Neuronal stem cell (in vitro differentiated cells): Measurements from ENCODE around the gene ERG28.

Experiments
- DNase-seq: peaks from one replicate; pipeline ENCODE4 v3.0.0-alpha.2; 2013; ENCODE audit warnings: low spot score
- H2AFZ ChIP-seq: one replicate; pipeline ENCODE4 v1.6.1; 2013; ENCODE audit warnings: mild to moderate bottlenecking, low read length, inconsistent platforms
- H2AK5ac ChIP-seq: 2 replicates; pipeline ENCODE4 v1.6.1; 2013; ENCODE audit warnings: low read depth, mild to moderate bottlenecking, inconsistent platforms, low read length, moderate library complexity, mixed read lengths
- H2BK120ac ChIP-seq: 2 replicates; pipeline ENCODE4 v1.6.1; 2013; ENCODE audit warnings: low read depth, mild to moderate bottlenecking, inconsistent platforms, low read length, moderate library complexity, mixed read lengths
- H2BK12ac ChIP-seq: one replicate; pipeline ENCODE4 v1.6.1; 2013; ENCODE audit warnings: low read length, inconsistent platforms
- H2BK15ac ChIP-seq: 2 replicates; pipeline ENCODE4 v1.6.1; 2013; ENCODE audit warnings: mild to moderate bottlenecking, low read length, inconsistent platforms, mixed read lengths
- H2BK5ac ChIP-seq: one replicate; pipeline ENCODE4 v1.6.1; 2013; ENCODE audit warnings: inconsistent platforms, mild to moderate bottlenecking, low read length, moderate library complexity
- H3K14ac ChIP-seq: one replicate; pipeline ENCODE4 v1.6.1; 2013; ENCODE audit warnings: low read length, inconsistent platforms
- H3K18ac ChIP-seq: 2 replicates; pipeline ENCODE4 v1.6.1; 2013; ENCODE audit warnings: low read length, inconsistent platforms
- H3K23ac ChIP-seq: 2 replicates; pipeline ENCODE4 v1.6.1; 2013; ENCODE audit warnings: low read depth, mild to moderate bottlenecking, mixed read lengths, low read length, inconsistent platforms; ENCODE audit not compliant: poor library complexity
- H3K27ac ChIP-seq: replicated peaks from 3 replicates; pipeline ENCODE4 v1.5.1; 2013; ENCODE audit warnings: low read length, inconsistent platforms
- H3K27me3 ChIP-seq, 3 experiments: 2 replicates each; pipeline ENCODE4 v1.6.1; 2013; ENCODE audit warnings: low read length in 3 of 3, mild to moderate bottlenecking in 2 of 3, inconsistent platforms in 1 of 3, low read depth in 1 of 3, mixed read lengths in 1 of 3, moderate library complexity in 1 of 3; ENCODE audit not compliant: control insufficient read depth in 3 of 3, insufficient read depth in 3 of 3
- H3K36me3 ChIP-seq, 2 donors: replicated peaks in 1 of 2; 2 replicates each; pipeline ENCODE4 v1.6.1; 2013; ENCODE audit warnings: low read length in 2 of 2; ENCODE audit not compliant: control insufficient read depth in 2 of 2, insufficient read depth in 2 of 2
- H3K4ac ChIP-seq: 2 replicates; pipeline ENCODE4 v1.6.1; 2013; ENCODE audit warnings: inconsistent platforms, mild to moderate bottlenecking, low read length, moderate library complexity
- H3K4me1 ChIP-seq, 2 donors: 1 replicate in 1 of 2; 2 replicates in 1 of 2; pipeline ENCODE4 v1.6.1; 2013; ENCODE audit warnings: low read length in 2 of 2, low read depth in 1 of 2; ENCODE audit not compliant: control insufficient read depth in 2 of 2, insufficient read depth in 1 of 2
- H3K4me2 ChIP-seq: one replicate; pipeline ENCODE4 v1.6.1; 2013; ENCODE audit warnings: mild to moderate bottlenecking, low read length, inconsistent platforms; ENCODE audit not compliant: insufficient read depth, poor library complexity, severe bottlenecking
- H3K4me3 ChIP-seq, 2 donors: 2 replicates each; pipeline ENCODE4 v1.5.1; 2013; ENCODE audit warnings: low read length in 2 of 2, mild to moderate bottlenecking in 2 of 2, inconsistent platforms in 1 of 2, moderate library complexity in 1 of 2
- H3K79me1 ChIP-seq: one replicate; pipeline ENCODE4 v1.6.1; 2013; ENCODE audit warnings: low read depth, mild to moderate bottlenecking, inconsistent platforms, low read length, moderate library complexity
- H3K9ac ChIP-seq: one replicate; pipeline ENCODE4 v1.6.1; 2013; ENCODE audit warnings: mild to moderate bottlenecking, low read depth, low read length, inconsistent platforms; ENCODE audit not compliant: poor library complexity
- H3K9me3 ChIP-seq, 2 donors: replicated peaks in 1 of 2; 2 replicates each; pipeline versions ENCODE3 to v1.6.1; 2013; ENCODE audit warnings: low read length in 2 of 2, mild to moderate bottlenecking in 2 of 2, inconsistent platforms in 1 of 2, low read depth in 1 of 2, mixed read lengths in 1 of 2, moderate library complexity in 1 of 2; ENCODE audit not compliant: control insufficient read depth in 2 of 2, insufficient read depth in 1 of 2
- H4K8ac ChIP-seq: one replicate; pipeline ENCODE4 v1.6.1; 2013; ENCODE audit warnings: low read depth, mild to moderate bottlenecking, inconsistent platforms, low read length, moderate library complexity
- H4K91ac ChIP-seq: one replicate; pipeline ENCODE4 v1.6.1; 2013; ENCODE audit warnings: low read length, low read depth, mild to moderate bottlenecking, inconsistent platforms; ENCODE audit not compliant: poor library complexity
- WGBS, 2 donors: extraction: QIAGEN DNeasy Blood & Tissue Kit; methylation state at CpG; one replicate each; pipeline ENCODE4 v1.1.7; 2013; ENCODE audit warnings: missing lambda C conversion rate in 2 of 2, mixed read lengths in 1 of 2; ENCODE audit not compliant: insufficient read length in 2 of 2, insufficient replicate concordance in 1 of 2; ENCODE audit errors: extremely low coverage in 2 of 2; 5-methylcytosine and 5-hydroxymethylcytosine counted together

The ERG28 gene

DNA sequence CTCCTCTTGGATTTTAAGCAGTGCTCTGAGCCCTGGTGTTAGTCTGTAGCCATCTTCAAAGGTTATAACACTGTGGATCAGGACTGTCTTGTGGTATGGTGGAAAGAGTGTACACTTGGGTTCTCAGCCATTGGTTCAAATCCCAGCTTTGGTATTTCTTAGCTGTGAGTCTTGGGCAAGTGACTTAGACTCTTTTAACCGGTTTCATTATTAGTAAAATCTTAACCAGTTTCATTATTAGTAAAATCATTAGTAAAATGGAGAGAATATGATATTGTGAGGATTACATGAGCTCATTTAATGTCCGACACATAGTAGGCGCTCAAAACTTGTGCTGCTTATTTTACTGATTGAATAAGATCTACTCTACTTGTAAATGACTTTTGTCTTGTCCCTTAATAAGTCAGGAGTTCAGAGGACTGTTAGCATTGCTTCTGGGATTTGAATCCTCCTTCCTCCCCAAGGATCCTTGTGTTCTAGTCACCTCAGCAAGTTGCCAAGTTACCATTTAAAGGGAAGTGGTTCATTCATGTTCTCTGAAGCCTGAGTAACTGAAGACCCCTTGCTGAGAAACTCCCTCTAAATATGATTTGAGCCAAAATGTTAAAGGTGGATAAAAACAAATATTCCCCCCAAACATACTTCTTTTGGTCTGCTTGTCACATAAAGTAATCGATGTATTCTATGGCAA, 12.8 kb upstream of the ERG28 start:
- peaks cover 0 to 24% of the 10 kb centered on the region in 2 donors for H3K9me3 ChIP-seq
- peak; percentile 9 for DNase-seq
- no peak overlapping the region for H2AK5ac ChIP-seq
- H3K4me2 ChIP-seq = no peak overlapping the region
- no peak overlapping the region for H3K14ac ChIP-seq
- no peak overlapping the region for H4K91ac ChIP-seq
- H3K36me3 ChIP-seq = peaks cover 10 to 68% of the 10 kb centered on the region in 2 donors
- no peak overlapping the region for H3K18ac ChIP-seq
- no peak overlapping the region for H2BK12ac ChIP-seq
- no peak overlapping the region for H3K9ac ChIP-seq
- no CpG with 5 or more reads among the region's 4 CpGs for WGBS, 2 donors
- H2AFZ ChIP-seq = no peak overlapping the region
- no peak overlapping the region for H3K23ac ChIP-seq
- no peaks in the 10 kb centered on the region for H3K79me1 ChIP-seq
- H4K8ac ChIP-seq = no peak overlapping the region
- H3K4me3 ChIP-seq = no peak overlapping the region
- H2BK120ac ChIP-seq = no peak overlapping the region
- peak overlapping the region; percentile 45 for H3K27ac ChIP-seq
- no peak overlapping the region for H3K4ac ChIP-seq
- no peak overlapping the region for H2BK15ac ChIP-seq
- H3K4me1 ChIP-seq = no peaks in the 10 kb centered on the region
- H2BK5ac ChIP-seq = no peak overlapping the region
- no peaks in the 10 kb centered on the region for H3K27me3 ChIP-seq

DNA sequence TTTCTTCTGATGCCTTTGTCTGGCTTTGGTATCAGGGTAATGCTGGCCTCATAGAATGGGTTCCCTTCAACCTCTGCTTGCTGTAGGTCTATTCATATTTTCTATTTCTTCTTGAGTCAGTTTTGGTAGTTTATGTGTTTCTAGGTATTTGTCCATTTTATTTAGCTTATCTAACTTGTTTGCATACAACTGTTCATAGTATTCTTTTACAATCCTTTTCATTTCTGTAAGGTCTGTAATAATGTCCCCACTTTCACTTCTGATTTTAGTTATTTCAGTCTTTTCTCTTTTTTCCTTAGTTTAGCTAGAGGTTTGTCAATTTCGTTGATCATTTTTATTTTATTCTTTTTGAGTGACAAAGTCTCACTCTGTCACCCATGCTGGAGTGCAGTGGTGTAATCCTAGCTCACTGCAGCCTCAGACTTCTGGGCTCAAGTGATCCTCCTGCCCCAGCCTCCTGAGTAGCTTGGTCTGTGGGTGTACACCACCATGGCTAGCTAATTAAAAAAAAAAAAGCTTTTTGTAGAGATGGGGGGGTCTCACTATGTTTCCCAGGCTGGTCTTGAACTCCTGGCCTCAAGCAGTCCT, 12.0 kb upstream of the ERG28 start:
- Histone ChIP-seq H3K9ac (no peak overlapping the region), H3K4ac (no peak overlapping the region), H3K27ac (peak overlapping the region; percentile 23), H2BK15ac (no peak overlapping the region), H4K91ac (no peak overlapping the region), H3K36me3 (peaks cover 8 to 68% of the 10 kb centered on the region in 2 donors), H2BK5ac (no peak overlapping the region), H3K14ac (no peak overlapping the region), H3K18ac (no peak overlapping the region), H3K9me3 (peaks cover 0 to 24% of the 10 kb centered on the region in 2 donors), H2BK12ac (no peak overlapping the region), H2BK120ac (no peak overlapping the region), H3K23ac (no peak overlapping the region), H3K4me2 (no peak overlapping the region), H2AK5ac (no peak overlapping the region), H3K4me3 (no peak overlapping the region), H2AFZ (no peak overlapping the region), H3K27me3 (no peaks in the 10 kb centered on the region), H3K79me1 (no peaks in the 10 kb centered on the region), H4K8ac (no peak overlapping the region), H3K4me1 (no peaks in the 10 kb centered on the region)
- no peak for DNase-seq
- WGBS, 2 donors = no CpG with 5 or more reads among the region's 1 CpG

- Histone ChIP-seq H2AK5ac (no peak overlapping the region), H3K27me3 (no peaks in the 10 kb centered on the region), H2BK5ac (no peak overlapping the region), H3K4me2 (no peak overlapping the region), H3K18ac (no peak overlapping the region), H3K4me1 (peaks cover 0 to 3% of the 10 kb centered on the region in 2 donors), H3K23ac (no peak overlapping the region), H3K79me1 (no peaks in the 10 kb centered on the region), H2BK120ac (no peak overlapping the region), H3K4ac (no peak overlapping the region), H3K9me3 (peaks cover 0 to 15% of the 10 kb centered on the region in 2 donors), H3K9ac (no peak overlapping the region), H3K4me3 (no peak overlapping the region), H3K14ac (no peak overlapping the region), H4K8ac (no peak overlapping the region), H2BK12ac (no peak overlapping the region), H3K36me3 (peaks cover 10 to 88% of the 10 kb centered on the region in 2 donors), H3K27ac (no peak overlapping the region), H2AFZ (no peak overlapping the region), H4K91ac (no peak overlapping the region), H2BK15ac (no peak overlapping the region)
- no CpG with 5 or more reads among the region's 2 CpGs for WGBS, 2 donors
- no peak for DNase-seq
Measured at GRCh38 chr14:75667099-75667765, 6.6 kb upstream of the ERG28 start.

GRCh38 chr14:75662966-75663365, 2.3 kb upstream of the ERG28 start:
- H3K4me1 ChIP-seq = peaks cover 2 to 13% of the 10 kb centered on the region in 2 donors
- no CpG with 5 or more reads among the region's 3 CpGs for WGBS, 2 donors

More at GRCh38 chr14:75662966-75663365, 2.3 kb upstream of the ERG28 start:
- no peak overlapping the region for H4K8ac ChIP-seq
- no peak overlapping the region for H2BK120ac ChIP-seq
- H2BK12ac ChIP-seq = no peak overlapping the region
- no peak overlapping the region for H3K18ac ChIP-seq
- H3K79me1 ChIP-seq = no peaks in the 10 kb centered on the region
- no peak overlapping the region for H3K27ac ChIP-seq
- H4K91ac ChIP-seq = no peak overlapping the region
- no peak overlapping the region for H2AK5ac ChIP-seq
- H3K23ac ChIP-seq = no peak overlapping the region
- H3K4me3 ChIP-seq = no peak overlapping the region
- no peak overlapping the region for H2AFZ ChIP-seq
- no peak overlapping the region for H3K4ac ChIP-seq
- H2BK5ac ChIP-seq = no peak overlapping the region
- no peak overlapping the region for H2BK15ac ChIP-seq
- H3K27me3 ChIP-seq = no peaks in the 10 kb centered on the region
- peaks cover 3 to 56% of the 10 kb centered on the region in 2 donors for H3K36me3 ChIP-seq
- no peak for DNase-seq
- H3K4me2 ChIP-seq = no peak overlapping the region
- no peak overlapping the region for H3K14ac ChIP-seq
- no peaks in the 10 kb centered on the region for H3K9me3 ChIP-seq
- no peak overlapping the region for H3K9ac ChIP-seq
